ENCODE results near the gene WDR1. TPM values are rescaled to one million over a fixed set of nuclear protein-coding genes. Genes with fewer than 3 reads are reported as not detected.
"Not testable (repeated sequence)": the region's sequence is repeated elsewhere in the genome, so short reads cannot be mapped to it uniquely, and the experiment has no call there.

Gene WDR1
- total RNA-seq, 2 experiments from 2014 or later: 77.6 to 152 TPM

GRCh38 chr4:10129196-10130177 is 12.9 kb upstream of the WDR1 start:
- CTCF ChIA-PET (ENCODE audit: unreplicated experiment): no interaction called here
- Histone ChIP-seq H2AFZ (ENCODE audit: low read length) (no peak overlapping the region), H3K4me2 (ENCODE audit: low read length) (no peak overlapping the region), H3K9me3 (ENCODE audit: low read length) (no peaks in the 10 kb centered on the region), H3K27ac (ENCODE audit: low read depth, low read length, poor library complexity, severe bottlenecking) (no peak overlapping the region), H3K36me3 (ENCODE audit: insufficient read depth, low read length) (no peaks in the 10 kb centered on the region), H3K4me3 (ENCODE audit: low read depth, low read length, poor library complexity, severe bottlenecking) (no peak overlapping the region), H3K4me1 (ENCODE audit: insufficient read depth, low read length, poor library complexity, severe bottlenecking) (no peaks in the 10 kb centered on the region), H4K20me1 (ENCODE audit: insufficient read depth, low read length) (no peaks in the 10 kb centered on the region), H3K79me2 (ENCODE audit: insufficient read depth, low read depth, low read length) (no peaks in the 10 kb centered on the region), H3K9me2 (ENCODE audit: insufficient read depth, low read length) (no peaks in the 10 kb centered on the region)
- BruUV-seq (replicated peaks): no TSS peak
- POLR2A ChIA-PET: interaction anchor here (0.6 to 1.3 kb wide), 4 partner anchors 11 to 1648 kb away, joined by 3 to 9 read pairs (median 4); no protein-coding TSS in a partner anchor
- TF ChIP-seq, protein P1, sequence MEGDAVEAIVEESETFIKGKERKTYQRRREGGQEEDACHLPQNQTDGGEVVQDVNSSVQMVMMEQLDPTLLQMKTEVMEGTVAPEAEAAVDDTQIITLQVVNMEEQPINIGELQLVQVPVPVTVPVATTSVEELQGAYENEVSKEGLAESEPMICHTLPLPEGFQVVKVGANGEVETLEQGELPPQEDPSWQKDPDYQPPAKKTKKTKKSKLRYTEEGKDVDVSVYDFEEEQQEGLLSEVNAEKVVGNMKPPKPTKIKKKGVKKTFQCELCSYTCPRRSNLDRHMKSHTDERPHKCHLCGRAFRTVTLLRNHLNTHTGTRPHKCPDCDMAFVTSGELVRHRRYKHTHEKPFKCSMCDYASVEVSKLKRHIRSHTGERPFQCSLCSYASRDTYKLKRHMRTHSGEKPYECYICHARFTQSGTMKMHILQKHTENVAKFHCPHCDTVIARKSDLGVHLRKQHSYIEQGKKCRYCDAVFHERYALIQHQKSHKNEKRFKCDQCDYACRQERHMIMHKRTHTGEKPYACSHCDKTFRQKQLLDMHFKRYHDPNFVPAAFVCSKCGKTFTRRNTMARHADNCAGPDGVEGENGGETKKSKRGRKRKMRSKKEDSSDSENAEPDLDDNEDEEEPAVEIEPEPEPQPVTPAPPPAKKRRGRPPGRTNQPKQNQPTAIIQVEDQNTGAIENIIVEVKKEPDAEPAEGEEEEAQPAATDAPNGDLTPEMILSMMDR (conservative IDR thresholded peaks at IDR 0.05; ENCODE audit: low read length): no peak
- TF ChIP-seq EZH2phosphoT487 (IDR thresholded peaks at IDR 0.05; ENCODE audit: borderline replicate concordance, low read depth, low read length): no peak
- intact Hi-C loops (cut with micrococcal nuclease; ENCODE audit: unreplicated experiment): no loop called here
- no peak for DNase-seq (ENCODE audit: low spot score)

GRCh38 chr4:10128761-10129160 is 12.2 kb upstream of the WDR1 start:
- BruUV-seq (replicated peaks): no TSS peak
- ChIA-PET CTCF (ENCODE audit: unreplicated experiment) (no interaction called here), POLR2A (interaction anchor here (0.6 to 1.3 kb wide), 2 partner anchors 11 to 1649 kb away, joined by 3 to 9 read pairs; no protein-coding TSS in a partner anchor)
- Histone ChIP-seq H2AFZ (ENCODE audit: low read length) (no peak overlapping the region), H3K9me2 (ENCODE audit: insufficient read depth, low read length) (no peaks in the 10 kb centered on the region), H3K36me3 (ENCODE audit: insufficient read depth, low read length) (no peaks in the 10 kb centered on the region), H3K27ac (ENCODE audit: low read depth, low read length, poor library complexity, severe bottlenecking) (no peak overlapping the region), H3K9me3 (ENCODE audit: low read length) (no peaks in the 10 kb centered on the region), H3K4me1 (ENCODE audit: insufficient read depth, low read length, poor library complexity, severe bottlenecking) (no peaks in the 10 kb centered on the region), H4K20me1 (ENCODE audit: insufficient read depth, low read length) (no peaks in the 10 kb centered on the region), H3K4me2 (ENCODE audit: low read length) (no peak overlapping the region), H3K79me2 (ENCODE audit: insufficient read depth, low read depth, low read length) (no peaks in the 10 kb centered on the region), H3K4me3 (ENCODE audit: low read depth, low read length, poor library complexity, severe bottlenecking) (no peak overlapping the region)
- intact Hi-C loops (cut with micrococcal nuclease; ENCODE audit: unreplicated experiment): no loop called here
- DNase-seq (ENCODE audit: low spot score): no peak
- no peak for TF ChIP-seq EZH2phosphoT487 (IDR thresholded peaks at IDR 0.05; ENCODE audit: borderline replicate concordance, low read depth, low read length)
- TF ChIP-seq, protein P1 (conservative IDR thresholded peaks at IDR 0.05; ENCODE audit: low read length): no peak

- H3K36me3 ChIP-seq (ENCODE audit: insufficient read depth, low read length); BruUV-seq (replicated peaks); intact Hi-C loops (cut with micrococcal nuclease; ENCODE audit: unreplicated experiment); H3K4me2 ChIP-seq (ENCODE audit: low read length); POLR2A ChIA-PET; H3K4me3 ChIP-seq (ENCODE audit: low read depth, low read length, poor library complexity, severe bottlenecking); CTCF ChIA-PET (ENCODE audit: unreplicated experiment); H3K9me3 ChIP-seq (ENCODE audit: low read length); H3K4me1 ChIP-seq (ENCODE audit: insufficient read depth, low read length, poor library complexity, severe bottlenecking); H3K27ac ChIP-seq (ENCODE audit: low read depth, low read length, poor library complexity, severe bottlenecking); H2AFZ ChIP-seq (ENCODE audit: low read length); DNase-seq (ENCODE audit: low spot score); H4K20me1 ChIP-seq (ENCODE audit: insufficient read depth, low read length); H3K79me2 ChIP-seq (ENCODE audit: insufficient read depth, low read depth, low read length); H3K9me2 ChIP-seq (ENCODE audit: insufficient read depth, low read length): not testable (repeated sequence)
Measured at GRCh38 chr4:10127531-10127930, 10.9 kb upstream of the WDR1 start.
